Activated CD4-positive, alpha-beta memory T cell treated with anti-CD3 and anti-CD28 coated beads, Interleukin-2, amount 10 ng/mL, durations not matched to agents 7 days and 5 days (primary cell): ENCODE data around the gene PRRC2C. TPM values are rescaled to one million over a fixed set of nuclear protein-coding genes. Genes with fewer than 3 reads are reported as not detected.

Source experiments
- total RNA-seq, 2 experiments: library from RNA; stranded (reverse); gene quantifications; one replicate each; pipeline ENCODE4 v1.2.3, GENCODE V29; 2021

Gene PRRC2C
- total RNA-seq, 2 experiments from 2014 or later: 188 to 202 TPM

Other genes with a start within 250 kb of the PRRC2C start
- not detected for gene FMO1, start 237.0 kb upstream of the PRRC2C start, total RNA-seq
- 1 to 10 TPM; 1.2 to 1.8 TPM for gene FMO4, start 171.3 kb upstream of the PRRC2C start, total RNA-seq
- gene MYOCOS, start 136.7 kb downstream of the PRRC2C start, total RNA-seq: under 1 TPM in 1 of 2 experiments, not detected in 1; 0.18 TPM
- gene MYOC, start 167.2 kb downstream of the PRRC2C start, total RNA-seq: not detected